Pancreas (tissue), 10 donors: ENCODE data around the gene SLC38A9. TPM values are rescaled to one million over a fixed set of nuclear protein-coding genes. Genes with fewer than 3 reads are reported as not detected.

Experiments
- ATAC-seq, 4 donors: fragments of 200-7000 bp; cut with Tn5 transposase; one replicate each; pipeline versions ENCODE4 v1.8.0 to v1.9.1; 2020; ENCODE audit warnings: mild to moderate bottlenecking in 4 of 4, moderate library complexity in 4 of 4
- DNase-seq, 6 donors: peaks; one replicate each; pipeline ENCODE4 v3.0.0-alpha.2; 2020
- FAIRE-seq: peaks from 2 replicates; lab custom pipeline; 2012; peaks lifted over from hg19 to GRCh38; lab: Jason Lieb, UNC
- H3K27ac ChIP-seq, 4 donors: fragments of 200-600 bp; sonication (generic); 1 replicate in 3 of 4; 2 replicates in 1 of 4; pipeline versions ENCODE4 v1.5.0 to v1.8.0; 2020
- H3K27me3 ChIP-seq, 4 donors: fragments of 200-600 bp; one replicate each; pipeline ENCODE4 v1.8.0; 2021
- H3K36me3 ChIP-seq, 3 donors: fragments of 200-600 bp; sonication (generic) in 1 of 3; one replicate each; pipeline versions ENCODE4 v1.5.0 to v1.8.0; 2020 to 2021
- H3K4me1 ChIP-seq, 3 donors: fragments of 200-600 bp; one replicate each; pipeline ENCODE4 v1.8.0; 2021
- H3K4me3 ChIP-seq, 4 donors: fragments of 200-600 bp; sonication (generic) in 2 of 4; one replicate each; pipeline versions ENCODE4 v1.5.0 to v1.8.0; 2020 to 2021
- H3K9me3 ChIP-seq, 4 donors: fragments of 200-600 bp; one replicate each; pipeline ENCODE4 v1.8.0; 2021
- WGBS, 2 donors: extraction: QIAGEN DNeasy Blood & Tissue Kit; methylation state at CpG; one replicate each; pipeline ENCODE4 v1.1.7; 2013; 5-methylcytosine and 5-hydroxymethylcytosine counted together
- intact Hi-C, 3 donors: fragments of 100-400 bp; cut with DNase I; formaldehyde crosslinking; loops; one replicate each; pipeline versions ENCODE4 v1.11.1 to v1.14.2; 2022
- polyA plus RNA-seq, 2 donors: library from polyadenylated mRNA; stranded (reverse); fragments of 200-250 nt; gene quantifications; one replicate each; pipeline ENCODE4 v1.2.3, GENCODE V29; 2013
- total RNA-seq, 6 donors: library from RNA; stranded (reverse); fragmentation: NEBNext Ultra II Directional in 4 of 6; extraction: Animal tissue kit (Norgen Biotek cat#: 25700) in 4 of 6; gene quantifications; one replicate each; pipeline versions ENCODE4 v1.2.1 to v1.2.4, GENCODE V29; 2021 to 2023
- TF ChIP-seq, protein P1 (sequence below), 4 donors: fragments of 200-600 bp; sonication (generic) in 3 of 4; IDR thresholded peaks; one replicate each; pipeline versions ENCODE4 v1.5.0 to v1.8.0; 2021; ENCODE audit warnings: antibody characterized with exemption in 4 of 4
- donor health status: healthy with polysubstance abuse.
- donor health status: DM: no; HTN: no; CAD: no; lungs with moderate emphysema.
- donor health status: DM: no; HTN: no; CAD: no.
- donor health status: control.
- donor health status: control.
- donor health status: Bipolar disorder and iron deficiency.
- donor health status: DM: yes; HTN: yes; CAD: no.
- donor health status: DM: no; HTN: no; CAD: no.
- donor health status: DM: no; HTN: no; CAD: no.
- donor health status: DM: yes; HTN: yes; CAD: no.

The SLC38A9 gene
- total and polyA plus RNA-seq, 8 donors = 9.7 to 27.1 (median 18.7) TPM

DNA sequence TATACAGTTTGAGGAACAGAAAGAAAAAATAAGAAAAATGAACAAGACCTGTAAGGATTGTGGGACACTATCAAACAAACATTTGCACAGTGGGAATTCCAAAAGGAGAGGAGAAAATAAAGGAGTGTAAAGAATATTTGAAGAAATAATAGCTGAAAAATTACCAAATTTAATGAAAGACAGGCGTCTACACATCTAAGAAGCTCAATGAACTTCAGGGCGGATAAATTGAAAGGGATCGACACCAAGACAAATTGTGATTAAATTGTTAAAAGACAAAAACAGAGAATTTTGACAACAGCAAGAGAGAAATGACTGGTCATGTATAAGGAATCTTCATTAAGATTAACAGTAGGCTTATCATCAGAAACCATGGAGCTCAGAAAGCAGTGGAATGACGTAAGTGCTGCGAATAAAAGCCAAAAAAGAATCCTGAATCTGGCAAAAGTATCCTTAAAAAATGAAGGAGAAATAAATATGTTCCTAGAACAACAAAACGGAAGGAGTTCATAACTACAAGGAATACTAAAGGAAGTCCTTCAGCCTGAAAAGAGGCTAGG, 3.5 kb upstream of the SLC38A9 start:
- peaks cover 0 to under 1% (median 0%) of the 10 kb centered on the region in 3 donors for H3K4me1 ChIP-seq
- DNase-seq (no peak), ATAC-seq (no peak), FAIRE-seq (no peak)
- intact Hi-C loops = no loop called here
- TF ChIP-seq, protein P1, sequence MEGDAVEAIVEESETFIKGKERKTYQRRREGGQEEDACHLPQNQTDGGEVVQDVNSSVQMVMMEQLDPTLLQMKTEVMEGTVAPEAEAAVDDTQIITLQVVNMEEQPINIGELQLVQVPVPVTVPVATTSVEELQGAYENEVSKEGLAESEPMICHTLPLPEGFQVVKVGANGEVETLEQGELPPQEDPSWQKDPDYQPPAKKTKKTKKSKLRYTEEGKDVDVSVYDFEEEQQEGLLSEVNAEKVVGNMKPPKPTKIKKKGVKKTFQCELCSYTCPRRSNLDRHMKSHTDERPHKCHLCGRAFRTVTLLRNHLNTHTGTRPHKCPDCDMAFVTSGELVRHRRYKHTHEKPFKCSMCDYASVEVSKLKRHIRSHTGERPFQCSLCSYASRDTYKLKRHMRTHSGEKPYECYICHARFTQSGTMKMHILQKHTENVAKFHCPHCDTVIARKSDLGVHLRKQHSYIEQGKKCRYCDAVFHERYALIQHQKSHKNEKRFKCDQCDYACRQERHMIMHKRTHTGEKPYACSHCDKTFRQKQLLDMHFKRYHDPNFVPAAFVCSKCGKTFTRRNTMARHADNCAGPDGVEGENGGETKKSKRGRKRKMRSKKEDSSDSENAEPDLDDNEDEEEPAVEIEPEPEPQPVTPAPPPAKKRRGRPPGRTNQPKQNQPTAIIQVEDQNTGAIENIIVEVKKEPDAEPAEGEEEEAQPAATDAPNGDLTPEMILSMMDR (IDR thresholded peaks at IDR 0.05) = no peak
- no peak overlapping the region for H3K27ac ChIP-seq
- no peaks in the 10 kb centered on the region for H3K9me3 ChIP-seq
- no peaks in the 10 kb centered on the region for H3K36me3 ChIP-seq
- H3K4me3 ChIP-seq = no peak overlapping the region
- H3K27me3 ChIP-seq = no peaks in the 10 kb centered on the region
- 94 to 98% methylated on average over 6 of the region's 6 CpGs for WGBS, 2 donors

DNA sequence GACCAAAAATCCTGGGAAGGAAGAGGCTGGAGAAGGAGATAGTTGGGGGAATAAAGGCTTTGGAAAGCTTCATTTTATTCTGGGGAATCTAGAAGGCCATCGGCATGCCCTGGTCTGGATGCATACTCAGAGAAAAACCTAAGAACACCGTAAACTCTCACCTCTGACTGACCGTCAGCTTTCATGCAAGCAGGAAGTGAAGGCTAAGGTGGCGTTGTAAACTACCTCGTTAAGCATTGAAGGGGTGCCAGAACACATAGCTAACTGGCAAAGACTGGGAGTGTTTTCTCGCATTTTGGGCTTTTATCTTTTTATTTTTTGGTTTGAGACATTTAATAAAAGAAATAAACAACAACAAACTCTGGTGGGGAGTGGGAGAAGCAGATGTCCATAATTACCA, 2.6 kb upstream of the SLC38A9 start:
- no peak for FAIRE-seq
- Histone ChIP-seq H3K27ac (no peak overlapping the region), H3K27me3 (no peaks in the 10 kb centered on the region), H3K4me1 (peaks cover 0 to 5% (median 0%) of the 10 kb centered on the region in 3 donors), H3K9me3 (no peaks in the 10 kb centered on the region), H3K4me3 (no peak overlapping the region), H3K36me3 (no peaks in the 10 kb centered on the region)
- no peak for ATAC-seq
- WGBS, 2 donors = 86 to 90% methylated on average over 6 of the region's 6 CpGs
- no peak for DNase-seq
- intact Hi-C loops = no loop called here
- TF ChIP-seq, protein P1 (IDR thresholded peaks at IDR 0.05) = no peak

GRCh38 chr5:55714339-55714738, 2.2 kb upstream of the SLC38A9 start:
- intact Hi-C loops = no loop called here
- H3K27me3 ChIP-seq = no peaks in the 10 kb centered on the region
- ATAC-seq (no peak), FAIRE-seq (no peak), DNase-seq (no peak)
- H3K4me1 ChIP-seq = peaks cover 0 to 7% (median 2%) of the 10 kb centered on the region in 3 donors
- TF ChIP-seq, protein P1 (IDR thresholded peaks at IDR 0.05) = no peak
- H3K9me3 ChIP-seq = no peaks in the 10 kb centered on the region
- no peak overlapping the region for H3K27ac ChIP-seq
- 40 to 48% methylated on average over 1 of the region's 1 CpG for WGBS, 2 donors
- no peaks in the 10 kb centered on the region for H3K36me3 ChIP-seq
- no peak overlapping the region for H3K4me3 ChIP-seq

GRCh38 chr5:55713871-55714270, 1.7 kb upstream of the SLC38A9 start:
- 65 to 74% methylated on average over 3 of the region's 3 CpGs for WGBS, 2 donors
- ATAC-seq (no peak), DNase-seq (no peak), FAIRE-seq (no peak)
- Histone ChIP-seq H3K4me3 (no peak overlapping the region), H3K4me1 (peaks cover 0 to 9% (median 7%) of the 10 kb centered on the region in 3 donors), H3K9me3 (no peaks in the 10 kb centered on the region), H3K27me3 (no peaks in the 10 kb centered on the region), H3K36me3 (no peaks in the 10 kb centered on the region), H3K27ac (no peak overlapping the region)
- TF ChIP-seq, protein P1 (IDR thresholded peaks at IDR 0.05) = no peak
- intact Hi-C loops = no loop called here

GRCh38 chr5:55711507-55712022, 559 bp downstream of the SLC38A9 start:
- WGBS, 2 donors = 3 to 6% methylated on average over 18 of the region's 18 CpGs

More at GRCh38 chr5:55711507-55712022, 559 bp downstream of the SLC38A9 start:
- no peaks in the 10 kb centered on the region for H3K36me3 ChIP-seq
- H3K4me1 ChIP-seq = peaks cover 0 to 13% (median 12%) of the 10 kb centered on the region in 3 donors
- peak in 3 of 4 donors; percentile 1 to 12 (median 2) for ATAC-seq
- H3K27me3 ChIP-seq = no peaks in the 10 kb centered on the region
- intact Hi-C loops = no loop called here
- H3K27ac ChIP-seq = peak overlapping the region in 3 of 4 donors; percentile 32 to 74 (median 44)
- peak overlapping the region; percentile 77 to 99 (median 88) for H3K4me3 ChIP-seq
- DNase-seq = peak in 2 of 6 donors; percentile 18 to 25
- no peak for FAIRE-seq
- TF ChIP-seq, protein P1 (IDR thresholded peaks at IDR 0.05) = no peak
- no peaks in the 10 kb centered on the region for H3K9me3 ChIP-seq
